Amniotic stem cell (primary cell): Measurements from ENCODE around the gene EFNA5.

Experiments used
- DNase-seq: peaks from one replicate; lab custom pipeline; 2025; lab: John Stamatoyannopoulos, UW

Gene EFNA5

DNA sequence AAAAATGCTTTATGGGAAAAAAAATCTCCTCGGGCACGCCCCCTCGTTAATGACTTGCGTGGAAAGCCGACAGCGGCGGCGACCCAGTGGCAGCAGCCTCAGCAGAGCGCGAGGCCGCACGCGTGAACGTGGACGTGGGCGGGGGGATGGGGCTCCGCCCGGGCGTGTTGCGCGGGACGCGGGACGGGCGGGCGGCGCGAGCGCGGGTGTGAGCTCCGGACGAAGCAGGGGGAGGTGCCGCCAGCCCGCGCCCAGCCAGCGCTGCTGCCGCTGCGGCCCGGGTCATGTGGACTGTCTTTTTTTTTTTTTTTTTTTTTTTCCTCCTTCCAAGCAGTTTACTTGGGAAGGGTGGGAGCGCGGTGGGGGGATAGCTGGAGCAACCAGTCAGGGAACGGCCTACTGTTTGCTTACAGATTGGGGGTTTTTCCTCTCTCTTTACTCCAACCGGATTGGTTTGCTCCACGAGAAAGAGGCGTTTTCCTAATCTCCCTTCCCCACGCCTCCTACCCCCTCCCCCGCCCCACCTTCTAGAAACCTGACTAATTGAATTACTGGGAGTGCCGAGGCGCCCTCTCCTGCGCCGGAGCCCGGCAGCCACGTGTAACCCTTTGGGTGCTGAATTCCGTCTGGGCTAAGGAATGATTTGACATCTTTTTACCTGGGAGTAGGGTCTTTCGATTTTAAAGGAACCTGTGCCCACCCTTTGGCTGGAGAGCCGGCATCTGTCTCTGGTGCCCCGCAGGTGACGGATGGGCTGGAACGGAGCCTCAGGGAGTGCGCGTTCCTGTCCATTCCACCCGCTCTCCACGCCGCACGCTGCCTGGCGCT, 1.7 kb upstream of the EFNA5 start:
- DNase-seq, result peak; percentile 91

DNA sequence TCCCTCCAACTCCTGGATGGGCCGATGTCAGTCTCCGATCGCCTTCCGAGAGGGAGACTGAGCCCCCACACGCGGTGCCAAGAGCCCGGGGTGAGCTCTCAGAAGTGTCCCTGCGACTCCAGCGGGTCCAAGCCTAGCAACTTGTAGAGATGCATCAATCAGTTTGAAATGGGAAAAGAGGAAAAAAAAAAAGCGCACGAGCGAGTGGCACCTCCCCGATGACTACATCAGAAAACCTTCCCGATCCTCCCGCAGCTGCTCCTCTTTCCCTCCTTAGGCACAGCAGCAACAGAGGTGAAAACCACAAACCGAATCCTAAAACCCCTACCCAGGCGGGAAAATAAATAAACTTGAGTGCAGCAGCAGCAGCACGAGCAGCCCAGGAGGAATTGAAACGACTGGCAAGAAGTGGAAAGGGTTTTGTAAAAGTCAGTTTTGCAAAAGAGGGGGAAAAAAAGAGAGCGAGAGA, 1.0 kb upstream of the EFNA5 start:
- DNase-seq, result peak; percentile 46

DNA sequence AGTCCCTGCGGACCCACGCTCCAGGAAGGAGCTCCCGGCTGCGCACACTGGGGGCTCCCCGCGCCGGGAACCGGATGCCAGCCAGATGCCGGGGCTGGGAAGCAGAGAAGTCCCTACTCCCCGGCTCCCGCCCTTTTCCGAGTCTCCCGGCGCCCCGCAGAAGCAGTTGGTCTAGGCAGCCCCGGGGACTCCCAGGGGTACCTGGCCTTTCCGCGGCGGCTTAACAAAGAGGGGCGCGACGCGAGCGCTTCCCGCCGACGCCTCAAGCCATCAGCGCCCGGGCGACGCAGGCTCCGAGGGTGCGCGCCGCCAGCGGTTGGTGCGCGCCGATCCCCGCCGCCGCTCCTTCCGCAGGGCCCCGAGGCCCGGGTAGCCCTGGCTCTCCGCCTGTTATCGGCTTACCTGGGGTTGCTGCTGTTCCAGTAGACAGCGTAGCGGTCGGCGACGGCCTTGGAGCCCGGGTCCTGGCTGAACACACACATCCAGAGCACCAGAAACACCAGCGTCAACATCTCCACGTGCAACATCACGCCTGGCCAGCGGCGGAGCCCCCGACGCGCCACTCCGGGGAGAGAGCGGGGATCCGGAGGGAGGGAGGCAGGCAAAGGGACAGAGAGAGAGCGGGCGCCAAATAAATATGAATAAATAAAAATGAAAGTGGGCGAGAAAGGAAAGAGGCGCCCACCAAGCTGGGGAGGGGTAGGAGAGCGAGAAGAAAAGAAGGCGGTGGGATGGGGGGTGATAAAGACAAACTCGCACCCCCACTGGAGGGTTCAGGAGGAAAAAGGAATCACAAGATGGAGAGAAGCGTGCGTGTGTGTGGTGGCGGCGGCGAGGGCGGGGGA, 428 bp downstream of the EFNA5 start:
- DNase-seq, result peak; percentile 13

DNA sequence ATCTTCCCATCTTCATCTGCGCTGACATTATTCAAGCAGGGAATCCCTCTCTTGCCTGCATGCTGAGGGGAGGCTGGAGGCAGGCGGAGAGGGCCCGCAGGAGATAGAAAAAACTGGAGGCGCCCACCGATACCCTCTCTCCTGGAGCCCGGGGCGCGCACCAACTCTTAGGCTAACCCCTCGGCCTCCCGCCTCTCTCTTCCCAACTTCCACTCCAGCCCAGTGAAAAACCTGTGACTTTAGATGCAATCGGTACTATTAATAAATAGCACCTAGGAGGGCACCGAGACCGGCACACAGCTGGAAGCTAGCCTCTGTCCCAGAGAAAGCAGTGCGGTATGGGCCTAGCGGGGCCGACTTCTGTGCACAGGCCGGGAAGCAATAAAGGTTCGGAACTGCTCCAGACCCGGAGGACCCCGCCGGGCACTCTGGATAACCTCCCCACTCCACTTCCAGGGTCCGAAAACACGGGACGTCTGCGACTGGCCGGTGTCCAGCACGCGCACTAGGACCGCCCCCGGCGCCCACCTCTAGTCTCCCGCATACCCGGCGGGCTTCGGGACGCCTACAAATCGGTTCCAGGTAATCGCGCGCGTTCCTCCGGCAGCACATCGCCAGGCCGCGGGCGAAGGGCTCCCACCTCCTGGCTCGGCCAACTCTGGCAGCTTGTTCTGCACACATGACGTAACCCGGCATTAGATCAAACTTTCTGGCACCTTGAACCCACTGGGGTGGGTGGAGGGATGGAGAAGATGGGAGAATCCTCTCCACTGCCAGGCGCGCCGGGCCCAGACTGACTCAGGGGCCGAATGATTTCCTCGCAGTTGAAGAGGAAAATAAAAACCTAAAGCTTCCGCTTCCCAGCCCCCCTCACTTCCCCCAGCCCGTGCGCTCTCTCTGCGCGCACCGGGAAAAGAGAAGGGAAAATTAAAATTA, 1.4 kb downstream of the EFNA5 start:
- no peak for DNase-seq

DNA sequence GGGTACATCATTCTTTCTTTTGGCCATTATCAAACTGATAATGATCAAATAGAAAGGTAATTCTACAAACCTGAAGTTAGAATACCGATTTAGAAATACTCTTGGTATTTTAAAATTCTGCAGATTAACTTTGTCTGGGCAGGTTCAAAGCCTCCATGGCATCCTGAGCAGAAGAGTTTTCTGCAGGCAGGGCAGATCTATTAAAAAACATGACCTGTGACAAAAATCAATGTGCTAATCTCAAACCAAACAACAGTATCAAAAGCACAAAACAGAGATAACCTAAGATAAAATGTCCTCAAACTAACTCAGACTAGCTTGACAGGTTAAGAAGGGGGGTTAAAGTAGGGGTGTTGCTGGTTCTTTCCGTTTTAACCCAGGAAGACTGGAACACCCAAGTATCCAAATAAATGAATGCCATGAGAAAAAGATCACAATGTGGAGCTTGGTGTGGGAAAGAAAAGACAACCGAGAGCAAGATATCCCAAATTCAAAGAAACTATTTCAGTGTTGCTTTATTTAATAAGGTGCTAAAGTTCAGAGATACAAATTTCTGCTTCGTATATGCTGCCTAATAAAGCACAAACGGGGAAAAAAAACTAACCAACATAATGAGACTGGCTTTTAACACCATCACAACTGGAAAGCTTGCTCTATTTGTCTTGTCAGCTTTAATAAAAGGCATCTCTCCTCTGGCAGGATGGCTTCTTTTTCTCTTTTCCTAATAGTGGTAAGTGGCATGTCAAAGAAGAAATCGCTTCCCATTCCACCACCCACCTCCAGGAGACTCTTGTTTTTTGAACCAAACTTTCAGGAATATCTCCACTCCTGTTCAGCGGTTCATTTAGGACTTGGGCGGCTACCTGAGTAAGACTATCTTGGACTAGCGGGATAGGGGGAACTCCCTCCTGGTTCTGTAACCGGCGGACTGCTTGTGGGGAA, 2.3 kb downstream of the EFNA5 start:
- no peak for DNase-seq

DNA sequence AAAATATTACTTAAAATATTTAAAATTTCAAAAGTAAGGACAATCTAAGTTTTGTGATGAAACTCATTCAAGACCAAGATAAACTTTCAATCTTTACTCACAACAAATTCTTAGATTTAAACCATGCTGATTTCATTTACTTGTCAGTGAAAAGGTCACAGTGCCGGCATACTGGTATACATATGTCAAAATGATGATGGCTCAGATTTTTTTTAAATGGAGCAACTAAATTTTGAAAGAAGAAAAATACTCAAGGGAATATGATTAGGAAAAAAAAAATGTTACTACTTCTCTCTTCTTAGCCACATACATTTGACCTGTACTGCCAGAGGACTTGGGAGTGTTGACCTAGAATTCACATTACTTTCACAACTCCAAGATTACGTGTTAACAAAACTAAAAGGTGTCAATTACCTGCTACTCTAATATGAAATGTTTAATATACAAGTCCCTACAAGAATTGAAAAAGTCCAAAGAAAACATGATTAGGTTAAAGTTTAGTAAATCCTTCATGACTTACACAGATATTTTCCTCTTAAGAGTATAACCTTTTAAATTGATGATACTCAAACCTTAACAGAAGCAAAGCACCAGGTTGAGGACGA, 4.6 kb downstream of the EFNA5 start:
- no peak for DNase-seq

DNA sequence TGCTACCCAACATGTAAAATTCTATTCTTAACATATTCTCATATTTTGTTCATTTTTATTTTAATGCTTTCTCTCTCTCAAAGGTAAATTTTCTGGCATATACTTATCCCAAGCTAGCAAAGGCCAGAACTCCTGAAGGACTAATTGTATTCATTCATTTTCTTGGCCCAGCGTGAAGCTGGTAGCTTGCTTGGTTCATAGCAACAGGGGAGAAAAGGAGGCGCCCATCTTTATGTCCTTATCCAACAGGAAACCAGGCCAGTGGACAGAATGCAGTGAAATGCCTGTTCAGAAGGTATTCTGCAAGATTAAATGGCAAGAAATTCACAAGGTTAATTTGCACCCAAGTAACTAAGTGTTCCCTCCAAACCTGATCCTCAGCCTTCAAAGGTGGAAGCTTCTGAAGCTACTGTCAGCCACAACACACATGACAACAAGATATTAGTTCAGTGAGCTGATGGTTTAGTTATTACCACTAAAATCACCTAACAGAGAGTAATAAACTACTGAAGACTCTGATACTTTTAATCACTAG, 5.6 kb downstream of the EFNA5 start:
- DNase-seq, result no peak

DNA sequence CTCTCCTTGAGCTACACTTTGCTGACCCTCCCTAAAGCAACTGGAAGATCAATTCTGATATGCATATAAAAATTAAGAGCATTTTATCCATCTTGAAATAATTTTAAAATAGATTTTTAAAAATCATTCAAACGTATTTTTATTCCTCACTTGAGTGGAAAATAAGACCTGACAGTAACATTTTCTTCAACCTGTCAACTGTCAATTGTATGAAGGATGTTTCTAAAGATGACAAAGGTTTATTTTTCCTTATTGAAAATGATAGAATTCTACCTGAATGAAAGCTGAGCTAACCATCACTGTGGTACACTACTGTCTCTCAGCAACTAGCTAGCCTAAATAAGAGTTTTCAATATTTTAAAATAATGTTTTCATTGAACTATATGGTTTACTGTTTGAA, 7.0 kb downstream of the EFNA5 start:
- DNase-seq, result no peak

DNA sequence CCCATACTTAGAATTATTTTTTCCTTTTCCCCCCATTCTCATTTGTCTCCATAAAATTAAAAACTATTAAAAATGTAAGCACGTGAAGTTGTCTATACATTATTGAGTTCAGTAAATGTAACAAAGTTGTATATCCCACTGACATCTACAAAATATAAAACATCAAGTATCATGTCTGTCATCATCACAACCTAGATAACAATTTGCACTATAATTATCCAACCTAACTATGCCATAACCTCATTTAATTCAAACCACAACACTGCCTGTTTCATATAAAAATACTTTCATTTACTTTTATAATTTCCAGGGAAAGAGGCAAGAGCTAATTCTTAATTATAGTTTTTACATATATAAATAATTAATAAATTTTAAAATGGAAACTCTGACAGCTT, 9.1 kb downstream of the EFNA5 start:
- DNase-seq, result no peak

DNA sequence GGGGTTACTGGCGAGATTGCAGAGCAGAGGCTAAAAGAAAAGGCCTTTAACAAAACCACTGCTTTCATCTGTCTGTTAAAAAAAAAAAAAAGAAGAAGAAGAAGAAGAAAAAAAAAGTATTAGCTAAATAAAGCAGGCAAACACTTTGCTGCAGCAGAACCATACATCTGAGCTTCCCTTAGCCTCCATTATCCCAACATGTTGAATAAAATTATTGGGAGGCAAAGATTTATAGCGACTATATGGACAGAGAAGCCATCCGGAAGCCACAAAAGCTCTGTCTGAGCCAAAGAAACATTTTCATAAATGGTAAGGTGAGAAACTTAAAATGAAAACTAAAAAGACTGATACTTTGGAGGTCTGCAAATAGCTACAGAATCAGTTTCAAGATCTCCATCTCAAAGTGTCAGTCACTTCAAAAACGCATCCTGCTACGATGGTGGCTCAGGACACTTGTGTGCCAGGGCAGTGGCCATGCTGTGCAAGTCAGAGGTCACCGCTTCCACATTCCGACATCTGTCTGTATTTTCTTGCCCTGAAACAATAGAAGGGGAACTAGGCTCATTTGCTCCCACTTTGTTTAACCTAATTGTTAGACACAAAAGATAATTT, 9.6 kb downstream of the EFNA5 start:
- DNase-seq, result no peak

DNA sequence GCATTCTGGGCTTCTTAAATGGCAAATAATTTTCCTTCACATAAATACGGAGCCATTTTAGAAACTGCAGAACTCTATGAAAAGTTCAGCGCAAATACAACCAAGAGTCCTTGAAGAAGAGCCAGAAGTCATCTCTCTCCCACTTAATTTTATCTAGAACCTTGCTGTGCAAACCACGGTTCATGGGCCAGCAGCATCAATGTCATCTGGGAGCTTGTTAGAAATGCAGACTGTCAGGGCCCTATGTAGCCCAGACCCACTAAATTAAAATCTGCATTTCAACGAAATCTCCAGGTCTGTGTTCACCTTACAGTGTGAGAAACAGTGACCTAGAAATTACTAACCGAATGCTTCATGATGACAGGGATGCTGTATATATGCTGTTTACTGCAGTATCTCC, 12.2 kb downstream of the EFNA5 start:
- DNase-seq, result no peak

DNA sequence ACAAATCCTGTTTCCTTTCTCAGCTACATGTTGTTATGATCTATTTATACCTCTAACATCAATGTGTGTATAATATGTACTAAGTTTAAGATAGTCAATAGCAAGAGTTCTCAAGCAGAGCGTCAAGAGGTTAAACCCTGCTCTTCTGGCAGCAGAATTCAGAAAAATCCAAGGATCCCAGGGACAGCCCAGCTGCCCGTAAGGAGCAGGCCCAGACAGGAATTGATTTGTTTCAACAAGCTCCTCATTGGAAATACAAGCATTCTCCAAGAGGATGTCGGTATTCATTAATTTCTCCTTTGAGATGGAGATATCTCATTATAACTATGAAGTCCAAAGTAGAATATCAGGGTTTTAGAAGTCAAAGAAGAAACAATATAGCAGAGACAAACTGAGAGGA, 14.9 kb downstream of the EFNA5 start:
- no peak for DNase-seq

DNA sequence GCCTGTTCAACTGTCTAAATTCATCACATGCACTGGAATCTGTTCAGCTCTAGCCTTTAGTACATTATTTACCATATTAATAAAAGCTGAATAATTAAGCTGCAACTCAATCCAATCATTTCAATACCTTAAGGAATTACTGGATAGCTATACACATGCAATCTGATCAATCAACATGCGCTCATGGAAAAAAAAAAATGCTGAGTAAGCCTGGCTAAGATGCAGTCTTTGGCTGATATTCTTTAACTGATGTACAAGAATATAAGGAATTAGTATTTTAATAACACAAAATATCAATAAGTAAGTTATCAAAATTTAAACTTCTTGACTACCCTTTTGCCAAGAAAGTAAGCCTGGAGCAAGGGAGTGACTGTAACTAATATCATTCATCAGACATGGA, 15.9 kb downstream of the EFNA5 start:
- no peak for DNase-seq

DNA sequence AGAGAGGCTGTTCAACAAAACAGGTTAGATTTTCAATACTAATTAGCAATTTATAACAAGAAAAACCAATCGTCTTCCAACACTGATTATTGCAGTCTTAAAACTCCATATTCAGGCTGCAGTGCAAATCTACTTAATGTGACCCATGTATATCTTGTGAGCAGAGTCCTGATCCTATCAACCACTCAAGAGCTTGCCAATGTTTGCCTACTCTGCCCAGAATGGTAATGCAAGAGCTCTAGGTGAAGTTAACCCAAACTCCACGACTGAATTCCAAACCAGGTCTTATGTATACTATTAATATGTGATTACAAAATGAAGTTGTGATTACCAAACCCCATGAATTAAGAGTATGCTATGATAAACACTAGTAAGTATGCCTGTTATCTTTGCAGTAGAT, 17.1 kb downstream of the EFNA5 start:
- DNase-seq, result no peak

DNA sequence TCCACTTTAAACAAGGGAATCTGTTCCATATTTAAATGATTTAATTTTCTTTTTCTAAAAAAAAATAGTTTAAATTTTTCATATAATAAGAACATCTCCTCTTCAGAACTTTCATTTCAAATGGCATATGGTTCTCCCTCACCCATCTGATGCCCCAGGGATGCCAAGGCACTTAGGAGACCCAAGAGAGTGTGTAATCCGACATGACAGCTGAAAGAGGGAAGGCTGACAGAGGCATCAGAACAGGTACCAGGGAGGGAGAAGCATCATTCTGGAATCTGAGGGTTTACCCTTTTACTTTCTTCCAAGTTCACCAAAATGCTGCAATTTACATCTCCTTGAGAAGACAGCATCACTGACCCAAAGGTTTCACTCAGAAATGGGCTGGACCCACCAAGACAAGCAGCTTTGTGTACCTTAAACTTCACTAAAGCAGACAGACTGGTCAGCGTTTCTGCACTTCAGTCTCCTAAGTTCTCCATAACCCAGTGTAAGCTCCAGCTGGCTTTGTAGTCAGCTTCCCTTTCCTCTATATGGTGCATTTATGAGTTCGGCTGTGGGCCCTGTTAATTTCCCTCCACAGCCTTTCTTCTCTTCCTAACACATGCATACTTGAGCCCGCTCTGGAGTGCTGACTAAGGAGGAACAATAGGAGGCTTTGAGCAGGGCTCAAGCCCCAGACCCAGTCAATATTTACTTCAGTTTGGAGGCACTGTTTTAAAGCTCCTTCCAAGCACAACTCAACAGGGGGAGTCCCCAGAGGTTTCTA, 17.7 kb downstream of the EFNA5 start:
- DNase-seq, result no peak

DNA sequence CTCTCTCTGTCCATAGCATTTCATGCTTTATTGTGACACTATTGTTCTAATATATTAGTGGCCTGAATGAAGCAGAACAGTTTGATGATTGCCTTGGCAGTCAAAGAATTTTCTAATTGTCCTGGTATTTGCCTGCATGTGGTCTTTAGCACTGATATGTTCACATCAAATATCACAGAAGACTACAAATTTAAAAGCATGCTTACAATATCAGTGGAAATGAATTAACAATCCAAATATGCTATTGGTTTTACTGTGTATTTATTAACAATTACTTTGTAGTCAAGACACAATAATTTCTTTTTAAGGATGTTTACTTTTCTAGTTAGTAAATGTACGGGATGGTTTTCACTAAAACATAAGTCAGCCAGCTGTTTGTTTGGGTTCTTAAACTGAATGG, 18.3 kb downstream of the EFNA5 start:
- DNase-seq, result no peak

DNA sequence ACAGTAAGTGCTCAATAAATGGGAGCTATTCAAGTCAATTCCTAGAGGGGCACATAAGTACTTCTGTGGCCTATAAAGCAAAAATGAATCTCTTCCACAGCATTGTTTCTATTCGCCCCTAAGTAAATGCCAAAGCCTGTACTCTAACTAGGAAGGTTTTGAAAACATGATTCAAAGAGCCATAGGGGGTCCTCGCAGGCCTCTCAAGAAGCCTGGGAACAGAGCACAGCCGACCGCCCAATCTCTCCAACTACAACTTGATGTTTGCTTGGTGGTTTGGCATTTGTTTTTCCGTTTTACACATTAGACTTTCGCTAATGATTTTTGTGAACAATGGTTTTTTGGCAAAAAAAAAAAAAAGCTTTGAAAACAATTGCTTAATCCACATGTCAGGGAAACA, 19.4 kb downstream of the EFNA5 start:
- DNase-seq, result no peak

DNA sequence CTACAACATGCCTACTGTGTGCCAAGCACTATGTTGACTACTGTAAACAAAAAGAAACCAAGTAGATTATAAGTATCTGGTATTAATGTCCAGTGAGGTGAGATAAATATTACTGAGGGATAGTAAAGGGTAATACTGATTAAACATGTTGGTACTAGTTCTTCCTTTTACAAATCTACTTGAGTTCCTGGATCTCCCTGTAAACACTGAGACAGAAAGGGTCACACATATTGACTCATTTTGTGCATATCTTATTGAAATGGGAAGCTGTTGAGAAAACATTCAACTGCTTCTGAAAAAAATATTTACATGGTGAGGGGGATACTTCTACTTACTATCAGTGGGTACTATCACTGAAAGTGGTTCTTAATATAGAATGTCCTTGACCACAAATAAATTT, 24.3 kb downstream of the EFNA5 start:
- DNase-seq, result no peak

DNA sequence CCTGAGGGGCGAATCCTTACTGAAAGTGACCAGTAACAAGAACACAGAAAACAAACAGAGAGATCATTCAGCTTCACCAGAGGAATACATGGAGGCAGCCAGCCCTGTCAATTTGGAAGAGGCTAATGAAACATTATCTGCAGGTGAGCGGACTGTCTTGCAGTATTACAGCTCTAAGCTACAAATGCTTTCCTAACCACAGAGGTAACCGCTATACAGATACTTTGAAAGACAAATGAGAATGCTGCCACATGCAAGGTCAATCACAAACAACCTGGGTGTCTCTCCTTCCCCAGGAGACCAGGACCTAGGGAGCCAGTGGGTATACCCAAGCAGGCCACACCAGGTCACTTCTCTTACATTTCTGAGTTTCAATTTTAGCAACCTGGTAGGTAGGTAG, 30.2 kb downstream of the EFNA5 start:
- no peak for DNase-seq
